GM21723 (cell line): ENCODE data around the gene INPP5B.
"Not testable (repeated sequence)": the region's sequence is repeated elsewhere in the genome, so short reads cannot be mapped to it uniquely, and the experiment has no call there.

Experiments
- ATAC-seq: cut with Tn5 transposase; IDR thresholded peaks from one replicate; pipeline ENCODE4 v1.9.1; 2021; ENCODE audit warnings: mild to moderate bottlenecking, moderate library complexity; ENCODE audit not compliant: unreplicated experiment

INPP5B gene

GRCh38 chr1:37948841-37949240 is 2.0 kb upstream of the INPP5B start:
- no peak for ATAC-seq

GRCh38 chr1:37948166-37948565 is 1.3 kb upstream of the INPP5B start:
- ATAC-seq: no peak

- ATAC-seq: no peak
Measured at GRCh38 chr1:37947364-37947763, 511 bp upstream of the INPP5B start.

- peak; percentile 6 for ATAC-seq
Measured at GRCh38 chr1:37945743-37946702, 830 bp downstream of the INPP5B start.

- ATAC-seq: no peak
Measured at GRCh38 chr1:37945251-37945650, 1.6 kb downstream of the INPP5B start.

GRCh38 chr1:37944816-37945215 is 2.0 kb downstream of the INPP5B start:
- no peak for ATAC-seq

- ATAC-seq: no peak
Measured at GRCh38 chr1:37944086-37944763, 2.6 kb downstream of the INPP5B start.

- no peak for ATAC-seq
Measured at GRCh38 chr1:37940299-37940947, 6.4 kb downstream of the INPP5B start.

- not testable (repeated sequence) for ATAC-seq
Measured at GRCh38 chr1:37936760-37937159, 10.1 kb downstream of the INPP5B start.

- no peak for ATAC-seq
Measured at GRCh38 chr1:37932759-37933158, 14.1 kb downstream of the INPP5B start.

- peak; percentile 87 for ATAC-seq
Measured at GRCh38 chr1:37931361-37932158, 15.3 kb downstream of the INPP5B start.

- ATAC-seq: peak; percentile 13
Measured at GRCh38 chr1:37931102-37931360, 15.8 kb downstream of the INPP5B start.

- no peak for ATAC-seq
Measured at GRCh38 chr1:37930246-37931101, 16.4 kb downstream of the INPP5B start.

GRCh38 chr1:37926038-37926924 is 20.6 kb downstream of the INPP5B start:
- ATAC-seq: peak; percentile 41

GRCh38 chr1:37925316-37925715 is 21.5 kb downstream of the INPP5B start:
- ATAC-seq: no peak

GRCh38 chr1:37923551-37923889 is 23.3 kb downstream of the INPP5B start:
- ATAC-seq: no peak

- ATAC-seq: peak; percentile 48
Measured at GRCh38 chr1:37922767-37923550, 23.9 kb downstream of the INPP5B start.

GRCh38 chr1:37919277-37919676 is 27.6 kb downstream of the INPP5B start:
- no peak for ATAC-seq
